ENCODE results near the gene UBTF. TPM values are rescaled to one million over a fixed set of nuclear protein-coding genes. Genes with fewer than 3 reads are reported as not detected.

Gene UBTF
- total and polyA plus RNA-seq, 9 of the 15 experiments (the other 6 are each of a cell fraction or from before 2014, with no cell fraction given): 1.2 to 113 (median 83.6) TPM

- no peaks in the 10 kb centered on the region for H3K9me3 ChIP-seq (replicated peaks; ENCODE audit: control insufficient read depth, insufficient read depth, low read depth, low read length)
- TF ChIP-seq AFF1 (IDR thresholded peaks at IDR 0.05; ENCODE audit: low read depth in 1 of 2, partially characterized antibody in 2 of 2) (no peak), ZNF263 (CRISPR knock-in tag; IDR thresholded peaks at IDR 0.05; ENCODE audit: borderline replicate concordance) (peak; percentile 48; the same call in 1 of the 2 replicates)
- POLR2A ChIA-PET: interaction anchor here (1.0 to 3.2 kb wide), 3 partner anchors 8 to 10 kb away, joined by 3 to 10 read pairs (median 3); partner anchors contain the start of gene TMUB2
- ATAC-seq: peak; percentile 18; the same call in 1 of the 3 replicates
- H3K4me1 ChIP-seq (replicated peaks in 1 of 2; ENCODE audit: control insufficient read depth in 2 of 2, insufficient read depth in 2 of 2, low read length in 2 of 2): peaks cover 0 to 11% of the 10 kb centered on the region in 2 experiments; a peak in 1 of 5 replicates
- H3K27me3 ChIP-seq (ENCODE audit: control insufficient read depth in 2 of 2, insufficient read depth in 2 of 2, low read length in 2 of 2): no peaks in the 10 kb centered on the region
- 0 out of 4 replicates have a peak overlapping the region, but pooled peaks of 1 of the 2 experiments have one; percentile 45 for H3K9ac ChIP-seq (ENCODE audit: insufficient read depth in 1 of 2, low read depth in 2 of 2, low read length in 2 of 2)
- no peak for FAIRE-seq
- H3K9me1 ChIP-seq (ENCODE audit: control insufficient read depth, insufficient read depth, low read length): no peaks in the 10 kb centered on the region
- no peak overlapping the region for H3K4me2 ChIP-seq (ENCODE audit: insufficient read depth, low read length)
- 96% methylated on average over 3 of the region's 4 CpGs for WGBS (ENCODE audit: insufficient coverage, low coverage, missing lambda C conversion rate)
- no peaks in the 10 kb centered on the region for H4K20me1 ChIP-seq (replicated peaks; ENCODE audit: control insufficient read depth, insufficient read depth, low read length)
- no peak overlapping the region for H3K27ac ChIP-seq (ENCODE audit: extremely low read depth, low read depth, low read length)
- in situ Hi-C loops (cut with MboI): no loop called here
- CTCF ChIA-PET (ENCODE audit: low intra/inter-chr PET ratio): no interaction called here
- peaks cover 9% of the 10 kb centered on the region; the same call in 1 of the 3 replicates for H3K79me2 ChIP-seq (ENCODE audit: control insufficient read depth, insufficient read depth, low read length)
- DNase-seq (ENCODE audit: extremely low read depth in 1 of 4, low spot score in 3 of 4): no peak
- BruUV-seq (replicated peaks): no TSS peak
- intact Hi-C loops (cut with micrococcal nuclease): no loop called here
- no peak overlapping the region for H3K4me3 ChIP-seq
- peaks cover 41% of the 10 kb centered on the region; the same call in 2 of the 3 replicates for H3K36me3 ChIP-seq (ENCODE audit: control insufficient read depth, insufficient read depth, low read length)
- H2AFZ ChIP-seq (ENCODE audit: low read depth, low read length): no peak overlapping the region
These were observed 41.8 kb downstream of the UBTF start for GRCh38 chr17:44177640-44178039.

Measured in K562 (cell line).